Endothelial cell of umbilical vein (primary cell): ENCODE measurements around the gene TMEM273. TPM values are rescaled to one million over a fixed set of nuclear protein-coding genes. Genes with fewer than 3 reads are reported as not detected.

Experiments
- BruUV-seq: library from RNA; stranded (reverse); fragments of 400-500 nt; replicated peaks from 2 replicates; lab custom pipeline; 2021; lab: Mats Ljungman, UMichigan
- CTCF ChIA-PET: fragments of 300-600, 350-600 bp; sonication (Branson Sonifier 250); formaldehyde crosslinking; loops from one replicate; lab custom pipeline; 2021; ENCODE audit warnings: antibody characterized with exemption, inconsistent platforms; lab: Charles Lee
- POLR2A ChIA-PET: fragments of 300-600, 350-600 bp; sonication (Branson Sonifier 250); formaldehyde crosslinking; loops from one replicate; lab custom pipeline; 2021; ENCODE audit warnings: antibody characterized with exemption, inconsistent platforms; lab: Charles Lee
- DNase-seq: peaks from one replicate; pipeline ENCODE4 v3.0.0-alpha.2; 2011; ENCODE audit warnings: low read depth, low spot score
- FAIRE-seq: peaks from 2 replicates; lab custom pipeline; 2011; peaks lifted over from hg19 to GRCh38; lab: Jason Lieb, UNC
- H2AFZ ChIP-seq: 2 replicates; pipeline ENCODE4 v1.6.0; 2012; ENCODE audit warnings: low read depth, low read length, control low read depth, inconsistent platforms
- H3K27ac ChIP-seq: 2 replicates; pipeline ENCODE4 v1.5.1; 2011; ENCODE audit warnings: low read depth, mild to moderate bottlenecking, control low read depth, low read length, moderate library complexity; ENCODE audit not compliant: insufficient read depth
- H3K27me3 ChIP-seq, 2 experiments: 2 replicates each; pipeline versions ENCODE4 v1.6.0 to v1.6.1; 2011; ENCODE audit warnings: low read length in 2 of 2, mixed read lengths in 1 of 2; ENCODE audit not compliant: control insufficient read depth in 2 of 2, insufficient read depth in 2 of 2
- H3K36me3 ChIP-seq, 2 experiments: 2 replicates in 1 of 2; 3 replicates in 1 of 2; pipeline ENCODE4 v1.5.1; 2011; ENCODE audit warnings: low read length in 2 of 2, mild to moderate bottlenecking in 1 of 2, moderate library complexity in 1 of 2; ENCODE audit not compliant: control insufficient read depth in 2 of 2, insufficient read depth in 2 of 2; ENCODE audit errors: extremely low read depth in 1 of 2
- H3K4me1 ChIP-seq: 3 replicates; pipeline ENCODE4 v1.5.1; 2011; ENCODE audit warnings: mild to moderate bottlenecking, low read length; ENCODE audit not compliant: control insufficient read depth, insufficient read depth; ENCODE audit errors: extremely low read depth
- H3K4me2 ChIP-seq: 2 replicates; pipeline ENCODE4 v1.6.1; 2011; ENCODE audit warnings: low read length, control low read depth, mixed read lengths; ENCODE audit not compliant: insufficient read depth
- H3K4me3 ChIP-seq, 3 experiments: fragments of 200-600 bp in 1 of 3; sonication (generic), shearing (Covaris generic) in 1 of 3; replicated peaks in 1 of 3; 2 replicates each; pipeline ENCODE4 v1.5.1; 2011 to 2016; ENCODE audit warnings: control low read depth in 3 of 3, low read length in 3 of 3, mild to moderate bottlenecking in 2 of 3, inconsistent platforms in 1 of 3, low read depth in 1 of 3, moderate library complexity in 1 of 3; ENCODE audit not compliant: insufficient read depth in 1 of 3
- H3K79me2 ChIP-seq: 2 replicates; pipeline ENCODE4 v1.6.0; 2012; ENCODE audit warnings: low read length, inconsistent platforms; ENCODE audit not compliant: control insufficient read depth, insufficient read depth
- H3K9ac ChIP-seq: replicated peaks from 2 replicates; pipeline ENCODE3; 2011; ENCODE audit warnings: low read length, control low read depth; ENCODE audit not compliant: insufficient read depth; ENCODE audit errors: extremely low read depth
- H3K9me1 ChIP-seq: replicated peaks from 3 replicates; pipeline ENCODE4 v1.6.0; 2011; ENCODE audit warnings: mild to moderate bottlenecking, low read length; ENCODE audit not compliant: control insufficient read depth, insufficient read depth; ENCODE audit errors: extremely low read depth
- H3K9me3 ChIP-seq: replicated peaks from 2 replicates; pipeline ENCODE4 v1.5.1; 2012; ENCODE audit warnings: low read length, inconsistent platforms; ENCODE audit not compliant: control insufficient read depth, insufficient read depth
- H4K20me1 ChIP-seq: replicated peaks from 2 replicates; pipeline ENCODE3; 2011; ENCODE audit warnings: mild to moderate bottlenecking, low read length; ENCODE audit not compliant: control insufficient read depth, insufficient read depth; ENCODE audit errors: extremely low read depth
- EZH2 ChIP-seq: IDR thresholded peaks from 2 replicates; pipeline ENCODE4 v1.6.1; 2012; ENCODE audit warnings: borderline replicate concordance, low read depth, mild to moderate bottlenecking, moderate library complexity, low read length, inconsistent platforms; ENCODE audit not compliant: severe bottlenecking
- FOS ChIP-seq: IDR thresholded peaks from 2 replicates; pipeline ENCODE4 v1.6.1; 2011; ENCODE audit warnings: mild to moderate bottlenecking, low read length, moderate library complexity, borderline replicate concordance; ENCODE audit not compliant: insufficient read depth
- GATA2 ChIP-seq: IDR thresholded peaks from 2 replicates; pipeline ENCODE4 v1.7.0; 2011; ENCODE audit warnings: low read depth, mild to moderate bottlenecking, moderate library complexity, mixed read lengths, low read length; ENCODE audit not compliant: insufficient read length, insufficient read depth
- JUN ChIP-seq: IDR thresholded peaks from 2 replicates; pipeline ENCODE4 v1.6.1; 2011; ENCODE audit warnings: borderline replicate concordance, low read depth; ENCODE audit not compliant: insufficient read length, insufficient read depth
- MYC ChIP-seq: IDR thresholded peaks from one replicate; pipeline ENCODE4 v1.6.1; 2011; ENCODE audit warnings: mild to moderate bottlenecking, low read depth, low read length
- POLR2A ChIP-seq: IDR thresholded peaks from 2 replicates; pipeline ENCODE4 v1.6.1; 2012; ENCODE audit warnings: low read depth, mild to moderate bottlenecking, control low read depth, low read length
- POLR2AphosphoS5 ChIP-seq: IDR thresholded peaks from 2 replicates; pipeline ENCODE4 v1.6.1; 2012; ENCODE audit warnings: low read depth, mild to moderate bottlenecking, control low read depth, low read length, moderate library complexity; ENCODE audit not compliant: insufficient read depth
- dilution Hi-C: fragments of 300-500 bp; cut with MboI; formaldehyde crosslinking; loops from one replicate; pipeline ENCODE4 v1.15.0; 2019; ENCODE audit warnings: low sequenced_read_pairs; ENCODE audit not compliant: extremely low pct_ligation_motif_present
- intact Hi-C: fragments of 100-400 bp; cut with micrococcal nuclease; formaldehyde crosslinking; loops from one replicate; pipeline ENCODE4 v1.10.0; 2022
- polyA plus RNA-seq, 4 experiments: library from polyadenylated mRNA; depleted of rRNA in 3 of 4; stranded (reverse) in 3 of 4; unstranded in 1 of 4; fragments of >200 nt; gene quantifications; 2 replicates each; pipeline versions ENCODE4 v1.2.1 to v1.2.3, GENCODE V29; 2011 to 2012; ENCODE audit warnings: missing spikeins in 1 of 4
- total RNA-seq: library from RNA; stranded (reverse); gene quantifications from 2 replicates; pipeline ENCODE4 v1.2.3, GENCODE V29; 2021
- TF ChIP-seq, protein P1 (sequence below): IDR thresholded peaks from 2 replicates; pipeline ENCODE4 v1.6.1; 2011; ENCODE audit not compliant: insufficient read depth, insufficient read length
- TF ChIP-seq, protein P2 (sequence below), 2 donors: IDR thresholded peaks; 1 replicate in 1 of 2; 2 replicates in 1 of 2; pipeline ENCODE4 v1.5.1; 2011; ENCODE audit warnings: low read length in 2 of 2, mild to moderate bottlenecking in 2 of 2, moderate library complexity in 2 of 2, control low read depth in 1 of 2, inconsistent platforms in 1 of 2, low read depth in 1 of 2; ENCODE audit not compliant: insufficient read depth in 1 of 2; ENCODE audit errors: extremely low read depth in 1 of 2

Gene TMEM273
- total and polyA plus RNA-seq, 2 donors (not counting 3 experiments of a cell fraction or from before 2014, with no cell fraction given) = 1.9 to 3.7 TPM

DNA sequence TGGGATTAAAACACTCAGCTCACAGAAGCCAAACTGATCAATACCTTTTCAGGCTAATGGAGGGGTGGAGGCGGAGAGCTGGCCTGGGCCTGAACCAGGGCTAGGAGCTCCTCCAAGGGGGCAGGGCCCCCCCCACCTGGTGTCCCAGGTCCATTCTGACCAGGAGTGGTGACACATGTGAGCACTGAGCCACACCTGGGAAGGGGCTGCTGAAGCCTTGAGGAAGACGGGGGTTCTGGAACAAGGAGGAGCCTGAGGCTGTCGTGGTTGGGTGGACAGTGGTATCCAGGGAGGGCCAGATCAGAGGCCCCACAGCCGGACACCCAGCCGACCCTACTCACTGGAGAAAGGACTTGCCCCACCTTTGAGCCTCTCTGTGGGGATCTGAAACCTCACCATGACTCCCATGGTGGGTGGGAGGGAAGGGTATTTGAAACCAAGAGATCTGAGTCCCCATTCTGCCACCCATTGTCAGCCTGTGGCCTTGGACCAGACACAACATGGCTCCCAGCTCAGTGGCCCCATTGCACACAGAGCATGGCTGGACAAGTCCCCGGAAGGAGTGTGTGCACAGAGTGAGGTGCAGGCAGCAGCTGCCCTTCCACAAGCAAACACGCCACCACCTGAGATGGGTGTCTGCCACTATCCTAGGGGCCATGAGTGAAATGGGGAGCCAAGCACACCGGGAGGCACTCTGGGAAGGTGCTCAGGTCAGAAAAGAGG is 12.4 kb downstream of the TMEM273 start:
- no peak for FAIRE-seq
- Histone ChIP-seq H3K27me3 (peaks cover 0 to 4% of the 10 kb centered on the region in 2 experiments), H2AFZ (no peak overlapping the region), H3K79me2 (no peaks in the 10 kb centered on the region), H3K9me3 (no peaks in the 10 kb centered on the region), H3K4me1 (peaks cover 9% of the 10 kb centered on the region), H3K4me3 (no peak overlapping the region), H3K4me2 (no peak overlapping the region), H3K9me1 (no peaks in the 10 kb centered on the region), H3K9ac (no peak overlapping the region), H4K20me1 (no peaks in the 10 kb centered on the region), H3K36me3 (no peaks in the 10 kb centered on the region), H3K27ac (no peak overlapping the region)
- ChIA-PET POLR2A (no interaction called here), CTCF (interaction anchor here (3.2 kb wide), 1 partner anchor 12 kb away, joined by 13 read pairs; no protein-coding TSS in a partner anchor)
- TF ChIP-seq MYC (no peak), POLR2AphosphoS5 (no peak), GATA2 (no peak), FOS (no peak)
- intact Hi-C loops (no loop called here), dilution Hi-C loops (no loop called here)
- no peak for DNase-seq
- no TSS peak for BruUV-seq

DNA sequence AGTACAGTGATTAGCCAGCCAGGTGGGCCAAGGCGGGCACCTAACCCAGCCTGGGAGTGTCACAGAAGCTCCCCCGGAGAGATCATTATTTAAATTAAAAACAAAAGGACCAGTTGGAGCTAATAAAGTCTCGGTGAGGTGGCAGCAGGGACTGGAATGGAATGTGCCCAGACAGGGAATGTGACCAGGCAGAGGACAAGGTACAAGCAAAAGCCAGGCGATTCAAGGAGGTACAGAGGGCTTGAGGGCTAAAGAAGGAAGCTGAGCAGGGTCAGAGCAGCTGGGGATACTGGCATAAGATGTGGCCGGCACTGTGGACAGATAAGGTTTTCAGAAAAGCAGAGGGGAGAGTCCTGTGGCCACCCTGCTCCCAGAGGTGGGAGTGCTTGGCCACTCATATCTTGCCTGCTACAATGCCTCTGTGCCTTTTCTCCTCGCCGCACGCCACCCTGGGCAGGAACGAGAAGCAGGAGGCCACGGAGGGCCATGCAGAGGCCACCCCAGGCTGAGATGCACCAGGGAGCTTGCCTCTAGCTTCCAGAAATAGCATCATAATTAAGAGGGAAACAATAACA is 13.2 kb downstream of the TMEM273 start:
- H2AFZ ChIP-seq = no peak overlapping the region
- ChIA-PET POLR2A (no interaction called here), CTCF (interaction anchor here (3.2 kb wide), 1 partner anchor 11 kb away, joined by 13 read pairs; no protein-coding TSS in a partner anchor)
- TF ChIP-seq JUN = no peak
- TF ChIP-seq MYC = no peak
- TF ChIP-seq EZH2 = no peak
- no peak for TF ChIP-seq POLR2AphosphoS5
- no peak for TF ChIP-seq FOS
- TF ChIP-seq GATA2 = no peak
- no peak for TF ChIP-seq POLR2A
- TF ChIP-seq, protein P1, sequence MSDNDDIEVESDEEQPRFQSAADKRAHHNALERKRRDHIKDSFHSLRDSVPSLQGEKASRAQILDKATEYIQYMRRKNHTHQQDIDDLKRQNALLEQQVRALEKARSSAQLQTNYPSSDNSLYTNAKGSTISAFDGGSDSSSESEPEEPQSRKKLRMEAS = no peak
- TF ChIP-seq, protein P2, sequence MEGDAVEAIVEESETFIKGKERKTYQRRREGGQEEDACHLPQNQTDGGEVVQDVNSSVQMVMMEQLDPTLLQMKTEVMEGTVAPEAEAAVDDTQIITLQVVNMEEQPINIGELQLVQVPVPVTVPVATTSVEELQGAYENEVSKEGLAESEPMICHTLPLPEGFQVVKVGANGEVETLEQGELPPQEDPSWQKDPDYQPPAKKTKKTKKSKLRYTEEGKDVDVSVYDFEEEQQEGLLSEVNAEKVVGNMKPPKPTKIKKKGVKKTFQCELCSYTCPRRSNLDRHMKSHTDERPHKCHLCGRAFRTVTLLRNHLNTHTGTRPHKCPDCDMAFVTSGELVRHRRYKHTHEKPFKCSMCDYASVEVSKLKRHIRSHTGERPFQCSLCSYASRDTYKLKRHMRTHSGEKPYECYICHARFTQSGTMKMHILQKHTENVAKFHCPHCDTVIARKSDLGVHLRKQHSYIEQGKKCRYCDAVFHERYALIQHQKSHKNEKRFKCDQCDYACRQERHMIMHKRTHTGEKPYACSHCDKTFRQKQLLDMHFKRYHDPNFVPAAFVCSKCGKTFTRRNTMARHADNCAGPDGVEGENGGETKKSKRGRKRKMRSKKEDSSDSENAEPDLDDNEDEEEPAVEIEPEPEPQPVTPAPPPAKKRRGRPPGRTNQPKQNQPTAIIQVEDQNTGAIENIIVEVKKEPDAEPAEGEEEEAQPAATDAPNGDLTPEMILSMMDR (IDR thresholded peaks at IDR 0.05; ENCODE audit: extremely low read depth in 1 of 2, insufficient read depth in 1 of 2, low read depth in 1 of 2, low read length in 2 of 2) = no peak
- H3K4me1 ChIP-seq = peaks cover 9% of the 10 kb centered on the region
- no peak for DNase-seq
- H3K27me3 ChIP-seq = peaks cover 0 to 4% of the 10 kb centered on the region in 2 experiments
- no peaks in the 10 kb centered on the region for H3K9me1 ChIP-seq
- no peak overlapping the region for H3K4me3 ChIP-seq
- FAIRE-seq = no peak
- BruUV-seq = no TSS peak
- no peaks in the 10 kb centered on the region for H3K9me3 ChIP-seq
- dilution Hi-C loops = no loop called here
- H3K79me2 ChIP-seq = no peaks in the 10 kb centered on the region
- no peaks in the 10 kb centered on the region for H3K36me3 ChIP-seq
- H3K9ac ChIP-seq = no peak overlapping the region
- H3K4me2 ChIP-seq = no peak overlapping the region
- intact Hi-C loops = no loop called here
- no peak overlapping the region for H3K27ac ChIP-seq
- no peaks in the 10 kb centered on the region for H4K20me1 ChIP-seq
